HG02623 (cell line): ENCODE data around the gene PHOSPHO2.
A peak's percentile ranks its signal among the peaks of the same experiment; 100 is the strongest.

Experiments
- ATAC-seq: cut with Tn5 transposase; IDR thresholded peaks from one replicate; pipeline ENCODE4 v1.9.1; 2021; ENCODE audit warnings: moderate library complexity; ENCODE audit not compliant: unreplicated experiment

The PHOSPHO2 gene

GRCh38 chr2:169694113-169694893 is at the start of gene PHOSPHO2, which contains the start of gene CFAP210:
PHOSPHO2 (plus strand) TSS chr2:169694469; CDS start chr2:169700972, 6,503 bp downstream.
CFAP210 (minus strand) TSS chr2:169694405; CDS start chr2:169694327, 78 bp downstream.
- peak; percentile 99 for ATAC-seq

- no peak for ATAC-seq
These were observed 46.8 kb upstream of the PHOSPHO2 start for GRCh38 chr2:169647496-169647895.

- ATAC-seq = no peak
These were observed 45.0 kb upstream of the PHOSPHO2 start for GRCh38 chr2:169649278-169649677.

- no peak for ATAC-seq
These were observed 40.6 kb upstream of the PHOSPHO2 start for GRCh38 chr2:169653636-169654035.

- no peak for ATAC-seq
These were observed 38.1 kb upstream of the PHOSPHO2 start for GRCh38 chr2:169656164-169656563.

GRCh38 chr2:169658877-169659276 is 35.4 kb upstream of the PHOSPHO2 start:
- no peak for ATAC-seq

GRCh38 chr2:169659320-169659719 is 34.9 kb upstream of the PHOSPHO2 start:
- ATAC-seq = peak; percentile 52

GRCh38 chr2:169661265-169661664 is 33.0 kb upstream of the PHOSPHO2 start:
- ATAC-seq = no peak

- ATAC-seq = no peak
These were observed 31.5 kb upstream of the PHOSPHO2 start for GRCh38 chr2:169662744-169663143.

GRCh38 chr2:169663247-169663646 is 31.0 kb upstream of the PHOSPHO2 start:
- ATAC-seq = no peak

- no peak for ATAC-seq
These were observed 29.7 kb upstream of the PHOSPHO2 start for GRCh38 chr2:169664600-169664977.

GRCh38 chr2:169664978-169665930 is 29.0 kb upstream of the PHOSPHO2 start:
- no peak for ATAC-seq

GRCh38 chr2:169667583-169667982 is 26.7 kb upstream of the PHOSPHO2 start:
- ATAC-seq = no peak

- ATAC-seq = peak; percentile 45
These were observed 24.0 kb upstream of the PHOSPHO2 start for GRCh38 chr2:169670215-169670651.

GRCh38 chr2:169670937-169671336 is 23.3 kb upstream of the PHOSPHO2 start:
- ATAC-seq = no peak

GRCh38 chr2:169672406-169672805 is 21.9 kb upstream of the PHOSPHO2 start:
- no peak for ATAC-seq

GRCh38 chr2:169673106-169673505 is 21.2 kb upstream of the PHOSPHO2 start:
- no peak for ATAC-seq

GRCh38 chr2:169673921-169674320 is 20.3 kb upstream of the PHOSPHO2 start:
- ATAC-seq = no peak

- no peak for ATAC-seq
These were observed 17.9 kb upstream of the PHOSPHO2 start for GRCh38 chr2:169676357-169676756.

- ATAC-seq = no peak
These were observed 17.4 kb upstream of the PHOSPHO2 start for GRCh38 chr2:169676850-169677249.

GRCh38 chr2:169683054-169683424 is 11.2 kb upstream of the PHOSPHO2 start:
- ATAC-seq = no peak
